AG10803 (cell line): Measurements from ENCODE around the gene CAMSAP1.

Experiments
- DNase-seq: peaks from one replicate; pipeline ENCODE4 v3.0.0; 2010; ENCODE audit warnings: low read depth
- H3K4me3 ChIP-seq: 2 replicates; pipeline ENCODE4 v1.5.1; 2011; ENCODE audit warnings: mild to moderate bottlenecking, low read length, control low read depth
- CTCF ChIP-seq: conservative IDR thresholded peaks from 2 replicates; pipeline ENCODE4 v1.5.1; 2011; ENCODE audit warnings: mild to moderate bottlenecking, low read length, control low read depth, inconsistent platforms

Gene CAMSAP1

GRCh38 chr9:135905380-135906258 lies 1.7 kb downstream of the CAMSAP1 start:
- TF ChIP-seq CTCF = no peak
- DNase-seq = no peak
- H3K4me3 ChIP-seq = peak overlapping the region; percentile 56

- DNase-seq = no peak
- no peak for TF ChIP-seq CTCF
- no peak overlapping the region for H3K4me3 ChIP-seq
Observed at GRCh38 chr9:135903786-135904520, 3.4 kb downstream of the CAMSAP1 start.

GRCh38 chr9:135903358-135903656 lies 4.0 kb downstream of the CAMSAP1 start:
- no peak overlapping the region for H3K4me3 ChIP-seq
- DNase-seq = no peak
- no peak for TF ChIP-seq CTCF

GRCh38 chr9:135902655-135903357 lies 4.5 kb downstream of the CAMSAP1 start:
- no peak overlapping the region for H3K4me3 ChIP-seq
- no peak for DNase-seq
- no peak for TF ChIP-seq CTCF

GRCh38 chr9:135901826-135902225 lies 5.5 kb downstream of the CAMSAP1 start:
- no peak overlapping the region for H3K4me3 ChIP-seq
- no peak for TF ChIP-seq CTCF
- DNase-seq = no peak

- no peak for DNase-seq
- no peak for TF ChIP-seq CTCF
Observed at GRCh38 chr9:135901031-135901758, 6.2 kb downstream of the CAMSAP1 start.

More at GRCh38 chr9:135901031-135901758, 6.2 kb downstream of the CAMSAP1 start:
- no peak overlapping the region for H3K4me3 ChIP-seq
